ENCODE measurements around the gene NFE2L3.

Gene NFE2L3

GRCh38 chr7:26135551-26135950 is 16.4 kb upstream of the NFE2L3 start:
- TF ChIP-seq CTCF (IDR thresholded peaks at IDR 0.05; ENCODE audit: low read depth, low read length, missing control alignments), result no peak
- H3K4me3 ChIP-seq (ENCODE audit: low read depth, low read length), result no peak overlapping the region
- no peak for DNase-seq (ENCODE audit: low read depth)

GRCh38 chr7:26136831-26137230 is 15.2 kb upstream of the NFE2L3 start:
- H3K4me3 ChIP-seq (ENCODE audit: low read depth, low read length), result no peak overlapping the region
- DNase-seq (ENCODE audit: low read depth), result no peak
- TF ChIP-seq CTCF (IDR thresholded peaks at IDR 0.05; ENCODE audit: low read depth, low read length, missing control alignments), result no peak

GRCh38 chr7:26140380-26140779 is 11.6 kb upstream of the NFE2L3 start:
- H3K4me3 ChIP-seq (ENCODE audit: low read depth, low read length), result no peak overlapping the region
- no peak for TF ChIP-seq CTCF (IDR thresholded peaks at IDR 0.05; ENCODE audit: low read depth, low read length, missing control alignments)
- no peak for DNase-seq (ENCODE audit: low read depth)

- H3K4me3 ChIP-seq (ENCODE audit: low read depth, low read length), result no peak overlapping the region
- no peak for DNase-seq (ENCODE audit: low read depth)
- no peak for TF ChIP-seq CTCF (IDR thresholded peaks at IDR 0.05; ENCODE audit: low read depth, low read length, missing control alignments)
Observed at GRCh38 chr7:26141077-26141476, 10.9 kb upstream of the NFE2L3 start.

GRCh38 chr7:26143298-26144048 is 8.5 kb upstream of the NFE2L3 start:
- no peak for TF ChIP-seq CTCF (IDR thresholded peaks at IDR 0.05; ENCODE audit: low read depth, low read length, missing control alignments)
- no peak for DNase-seq (ENCODE audit: low read depth)
- no peak overlapping the region for H3K4me3 ChIP-seq (ENCODE audit: low read depth, low read length)

GRCh38 chr7:26144184-26145080 is 7.6 kb upstream of the NFE2L3 start:
- TF ChIP-seq CTCF (IDR thresholded peaks at IDR 0.05; ENCODE audit: low read depth, low read length, missing control alignments), result no peak
- no peak for DNase-seq (ENCODE audit: low read depth)
- H3K4me3 ChIP-seq (ENCODE audit: low read depth, low read length), result no peak overlapping the region
